Measurements from ENCODE around the gene CREBL2.
"Not testable (repeated sequence)": the region's sequence is repeated elsewhere in the genome, so short reads cannot be mapped to it uniquely, and the experiment has no call there.

CREBL2 gene

GRCh38 chr12:12611512-12612306 is at the start of gene CREBL2:
Gene CREBL2 (plus strand): TSS chr12:12611876. CDS start chr12:12612173, 297 bp downstream.
- DNase-seq: peak; percentile 100

- DNase-seq: peak; percentile 68
These were observed 49.6 kb upstream of the CREBL2 start for GRCh38 chr12:12562016-12562483.

GRCh38 chr12:12562585-12563261 is 49.0 kb upstream of the CREBL2 start, which contains the start of gene DUSP16:
Gene DUSP16 (minus strand): TSS chr12:12562863. CDS start chr12:12521098, 41,765 bp downstream.
- DNase-seq: peak; percentile 98

- DNase-seq: peak; percentile 19
These were observed 48.3 kb upstream of the CREBL2 start for GRCh38 chr12:12563290-12563928.

GRCh38 chr12:12564911-12565310 is 46.8 kb upstream of the CREBL2 start:
- DNase-seq: no peak

GRCh38 chr12:12565971-12566370 is 45.7 kb upstream of the CREBL2 start:
- not testable (repeated sequence) for DNase-seq

GRCh38 chr12:12572659-12573058 is 39.0 kb upstream of the CREBL2 start:
- DNase-seq: no peak

- DNase-seq: no peak
These were observed 33.9 kb upstream of the CREBL2 start for GRCh38 chr12:12577786-12578185.

GRCh38 chr12:12580716-12581115 is 31.0 kb upstream of the CREBL2 start:
- DNase-seq: not testable (repeated sequence)

- DNase-seq: no peak
These were observed 29.3 kb upstream of the CREBL2 start for GRCh38 chr12:12582193-12582881.

- no peak for DNase-seq
These were observed 28.8 kb upstream of the CREBL2 start for GRCh38 chr12:12582895-12583303.

GRCh38 chr12:12583510-12584178 is 28.0 kb upstream of the CREBL2 start:
- no peak for DNase-seq

- DNase-seq: no peak
These were observed 26.4 kb upstream of the CREBL2 start for GRCh38 chr12:12585115-12585863.

GRCh38 chr12:12586879-12587675 is 24.6 kb upstream of the CREBL2 start:
- DNase-seq: no peak

- no peak for DNase-seq
These were observed 23.8 kb upstream of the CREBL2 start for GRCh38 chr12:12587878-12588277.

GRCh38 chr12:12588436-12588835 is 23.2 kb upstream of the CREBL2 start:
- not testable (repeated sequence) for DNase-seq

GRCh38 chr12:12590961-12591360 is 20.7 kb upstream of the CREBL2 start:
- DNase-seq: no peak

- DNase-seq: no peak
These were observed 18.7 kb upstream of the CREBL2 start for GRCh38 chr12:12592930-12593329.

- DNase-seq: not testable (repeated sequence)
These were observed 15.7 kb upstream of the CREBL2 start for GRCh38 chr12:12595929-12596328.

- not testable (repeated sequence) for DNase-seq
These were observed 15.1 kb upstream of the CREBL2 start for GRCh38 chr12:12596598-12596997.

GRCh38 chr12:12598864-12599263 is 12.8 kb upstream of the CREBL2 start:
- no peak for DNase-seq

Measured in NCI-H146 (cell line).